Hippocampal formation (tissue), 2 donors: Measurements from ENCODE around the gene ETV4.

ENCODE experiments used
- DNase-seq, 2 donors: peaks; one replicate each; lab custom pipeline; 2025; lab: John Stamatoyannopoulos, UW

ETV4 gene

GRCh38 chr17:43572368-43572980 is 26.3 kb upstream of the ETV4 start:
- no peak for DNase-seq

GRCh38 chr17:43570518-43570928 is 24.4 kb upstream of the ETV4 start:
- no peak for DNase-seq

DNA sequence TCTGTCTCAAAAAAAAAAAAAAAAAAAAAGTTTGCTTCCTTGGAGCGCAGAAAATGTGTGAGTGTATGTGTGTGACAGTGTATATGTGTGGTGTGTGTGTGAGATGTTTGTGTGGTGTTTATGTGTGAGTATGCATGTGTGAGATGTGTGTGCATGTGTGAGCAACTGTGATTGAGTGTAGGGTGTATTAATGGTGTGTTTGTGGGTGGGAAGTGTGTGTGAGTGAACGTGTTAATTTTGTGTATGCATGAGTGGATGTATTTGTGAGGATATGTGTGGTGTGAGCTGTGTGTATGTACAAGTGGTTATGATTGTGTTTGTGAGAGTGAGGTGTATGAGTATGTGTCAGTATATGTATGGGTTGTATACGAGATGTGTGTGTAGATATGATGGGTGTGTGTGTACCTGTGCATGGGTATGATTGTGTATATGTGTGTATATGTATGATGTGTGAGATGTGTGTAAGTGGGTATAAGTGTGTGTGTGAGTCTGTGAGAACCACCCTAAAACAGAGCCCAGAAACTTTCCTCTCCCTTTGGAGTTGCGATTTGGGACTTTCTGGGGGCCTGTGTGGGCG is 22.5 kb upstream of the ETV4 start:
- no peak for DNase-seq

GRCh38 chr17:43563600-43564594 is 17.8 kb upstream of the ETV4 start:
- no peak for DNase-seq

- no peak for DNase-seq
Measured at GRCh38 chr17:43562679-43563599, 16.8 kb upstream of the ETV4 start.

DNA sequence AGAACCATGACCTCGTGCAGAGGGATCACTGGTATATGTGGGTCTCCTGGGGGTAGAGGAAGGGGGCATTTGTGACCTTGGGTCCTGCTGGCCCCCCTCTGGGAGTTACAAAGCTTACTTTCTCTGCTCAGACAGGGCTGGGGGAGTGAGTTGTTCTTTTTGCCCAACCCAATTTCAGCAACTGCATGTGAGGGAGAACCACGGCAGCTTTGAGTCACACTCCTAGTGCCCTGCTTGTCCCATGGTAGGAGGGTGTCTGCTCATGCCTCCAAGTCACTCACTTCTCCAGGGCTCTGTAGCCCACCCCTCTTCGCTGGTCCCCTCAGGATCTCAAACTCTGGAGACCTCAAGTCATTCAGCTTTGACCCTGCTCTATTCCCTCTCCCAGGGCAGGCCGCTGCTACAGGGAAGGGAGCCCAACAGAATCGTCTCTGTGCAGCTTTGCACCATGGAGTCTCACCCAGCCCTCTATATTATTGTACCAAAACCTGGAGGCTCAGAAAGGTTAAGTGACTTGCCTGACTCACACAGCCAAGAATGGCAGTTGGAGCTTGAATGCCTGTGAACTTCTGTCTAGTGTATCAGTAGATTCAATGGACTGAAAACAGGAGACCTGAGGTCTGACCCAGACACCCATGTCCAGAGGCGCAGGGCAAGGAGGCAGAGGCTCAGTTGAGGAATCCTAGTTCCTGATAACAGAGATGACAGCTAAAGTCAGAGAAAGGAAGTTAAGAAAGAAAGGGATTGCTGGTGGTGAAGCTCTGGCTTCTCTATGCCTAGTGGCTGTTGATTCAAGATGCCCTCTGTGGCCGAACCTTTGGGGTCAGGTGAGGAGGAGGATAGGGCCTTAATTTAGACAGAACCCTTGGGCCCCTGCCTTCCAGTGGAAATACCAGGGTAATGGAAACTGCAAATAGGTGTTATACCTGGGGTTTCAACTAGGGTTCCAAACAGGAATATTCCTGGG is 14.6 kb upstream of the ETV4 start:
- DNase-seq, result no peak

DNA sequence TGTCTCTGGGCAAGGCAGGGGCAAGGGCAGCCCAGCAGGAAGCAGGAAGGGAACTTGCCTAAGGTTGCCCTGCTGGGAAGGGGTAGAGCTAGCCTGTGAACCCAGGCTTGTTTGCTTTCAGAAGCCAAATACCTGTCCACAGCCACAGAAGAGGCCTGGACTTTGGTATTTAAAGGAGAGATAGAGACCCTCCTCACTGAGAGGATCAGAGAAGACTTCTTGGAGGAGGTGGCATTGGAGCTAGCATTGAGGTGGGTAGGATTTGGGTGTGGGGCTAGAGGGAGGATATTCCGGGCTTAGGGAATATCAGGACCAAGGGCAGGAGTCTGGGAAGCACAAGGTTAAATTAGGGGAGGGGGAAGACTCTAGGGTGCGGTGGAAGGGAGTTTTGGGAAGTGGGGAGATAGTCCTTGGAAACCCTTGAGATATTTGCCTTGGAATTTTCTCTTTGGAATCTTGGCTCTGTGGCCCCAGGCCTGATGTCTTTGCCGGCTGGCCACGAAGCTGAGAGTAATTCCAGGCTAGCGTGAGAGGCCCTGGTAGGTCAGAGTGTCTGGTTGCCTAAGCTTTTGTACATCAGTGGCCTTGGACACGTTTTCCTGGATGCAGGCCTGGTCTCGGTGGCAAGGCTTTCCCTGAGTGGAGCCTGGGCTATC is 13.1 kb upstream of the ETV4 start:
- DNase-seq, result no peak

DNA sequence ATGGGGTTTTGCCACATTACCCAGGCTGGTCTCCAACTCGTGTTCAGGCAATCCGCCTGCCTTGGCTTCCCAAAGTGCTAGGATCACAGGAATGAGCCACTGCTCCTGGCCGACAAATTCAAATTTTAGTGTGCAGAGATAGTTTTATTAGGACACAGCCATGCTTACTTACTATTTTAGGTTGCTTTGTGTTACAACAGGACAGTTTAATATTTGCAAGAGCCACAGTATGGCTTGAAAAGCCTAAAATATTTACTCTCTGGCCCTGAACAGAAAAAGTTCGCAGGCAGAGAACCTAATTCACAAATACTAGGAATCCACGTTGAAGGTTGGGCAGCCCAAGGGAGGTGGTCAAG is 12.6 kb upstream of the ETV4 start:
- no peak for DNase-seq

- DNase-seq, result no peak
Measured at GRCh38 chr17:43556292-43556691, 10.2 kb upstream of the ETV4 start.

- no peak for DNase-seq
Measured at GRCh38 chr17:43554857-43555256, 8.7 kb upstream of the ETV4 start.

DNA sequence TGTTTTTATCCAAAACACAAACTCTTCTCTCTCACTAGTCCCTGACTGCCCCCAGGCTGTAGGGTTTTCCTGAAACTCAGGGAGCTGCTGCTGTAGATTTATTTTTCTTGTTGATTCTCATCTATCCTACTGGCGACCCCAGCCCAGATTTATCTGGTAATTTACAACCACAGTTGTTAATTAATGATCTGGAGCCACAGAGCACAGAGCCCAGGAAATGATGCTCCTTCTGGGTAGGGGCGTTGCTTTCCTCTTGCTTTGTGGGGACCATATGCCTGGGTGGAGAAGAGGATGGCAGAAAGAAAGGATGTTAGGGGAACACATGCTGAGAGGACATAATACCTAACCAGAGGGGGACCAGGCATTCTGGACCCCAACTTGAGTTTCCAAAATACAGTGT is 7.4 kb upstream of the ETV4 start:
- DNase-seq, result no peak

DNA sequence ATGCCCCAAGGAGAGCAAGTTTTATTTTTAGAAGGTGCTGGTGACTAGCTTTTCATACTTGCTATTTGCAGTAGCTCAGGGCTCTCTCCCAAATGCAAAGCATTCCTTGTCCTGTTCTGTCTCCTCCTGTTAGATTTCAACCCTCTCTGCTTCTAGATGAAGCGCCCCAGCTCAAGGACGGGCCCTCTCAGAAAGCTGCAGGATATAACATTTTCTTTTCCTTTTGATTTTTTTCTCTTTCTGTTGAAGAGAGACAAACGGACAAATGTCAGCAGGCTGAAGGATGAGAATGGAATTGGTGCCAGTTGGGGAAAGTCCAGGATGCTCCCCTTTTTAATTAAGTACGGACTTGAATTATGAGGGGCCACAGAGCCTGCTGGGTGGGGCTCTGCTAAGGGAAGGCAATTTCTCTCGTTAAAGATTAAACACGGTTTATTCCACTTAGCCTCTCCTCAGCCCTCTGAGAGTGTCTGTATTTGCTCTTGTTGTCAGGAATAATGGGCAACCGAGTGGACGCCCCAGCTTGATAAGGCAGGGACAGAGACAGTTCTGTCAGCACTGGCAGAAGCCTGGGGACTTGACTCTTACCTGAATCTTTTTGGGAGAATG is 6.2 kb upstream of the ETV4 start:
- DNase-seq, result no peak

DNA sequence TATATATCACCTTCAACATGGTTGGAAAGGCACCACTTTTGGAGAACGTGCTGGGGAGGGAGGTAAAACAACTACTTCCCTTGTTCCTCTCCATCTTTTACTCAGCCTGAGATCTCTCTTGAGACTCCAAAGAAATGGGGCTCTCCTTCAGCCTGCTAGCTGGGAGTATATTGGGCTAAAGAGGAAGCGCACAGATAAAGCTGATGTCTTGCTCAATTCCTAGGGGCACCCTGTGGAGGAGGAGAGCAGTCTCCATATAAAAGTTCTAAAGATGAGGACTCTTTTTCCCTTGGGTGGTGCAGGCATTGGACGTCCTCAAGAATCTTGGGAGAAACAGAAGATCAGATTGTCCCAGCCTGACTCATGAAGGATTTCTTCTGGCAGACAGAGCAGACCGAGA is 4.6 kb upstream of the ETV4 start:
- no peak for DNase-seq

GRCh38 chr17:43549496-43549895 is 3.4 kb upstream of the ETV4 start:
- no peak for DNase-seq

DNA sequence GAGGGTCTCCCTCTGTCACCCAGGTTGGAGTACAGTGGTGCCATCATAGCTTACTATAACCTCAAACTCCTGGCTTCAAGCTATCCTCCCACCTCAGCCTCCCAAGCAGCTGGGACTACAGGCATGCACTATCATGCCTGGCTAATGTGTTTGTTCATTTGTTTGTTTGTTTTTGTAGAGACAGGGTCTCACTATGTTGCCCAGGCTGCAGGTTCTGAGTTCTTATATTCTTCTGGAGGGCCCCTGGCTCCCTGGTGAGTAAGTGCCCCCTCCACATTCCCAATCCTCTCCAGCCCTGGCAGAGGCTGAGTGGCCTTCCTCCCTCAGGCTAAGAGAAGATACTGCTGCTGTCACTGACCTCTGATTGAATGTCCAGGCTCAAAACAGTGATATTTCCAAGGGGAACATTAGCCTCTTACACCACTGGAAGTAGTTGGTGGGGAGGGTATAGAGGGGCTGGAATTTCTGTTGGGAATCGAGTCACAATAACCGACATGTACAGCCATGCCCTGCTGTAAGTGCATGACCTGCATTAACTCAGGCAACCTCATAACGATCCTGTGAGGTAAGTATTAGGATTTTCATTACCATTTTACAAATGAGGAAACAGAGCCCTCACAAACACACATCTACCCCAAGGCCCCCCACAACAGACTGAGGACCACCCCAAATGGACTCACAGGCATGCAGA is 2.7 kb upstream of the ETV4 start:
- DNase-seq, result no peak

- no peak for DNase-seq
Measured at GRCh38 chr17:43547659-43548256, 1.6 kb upstream of the ETV4 start.

DNA sequence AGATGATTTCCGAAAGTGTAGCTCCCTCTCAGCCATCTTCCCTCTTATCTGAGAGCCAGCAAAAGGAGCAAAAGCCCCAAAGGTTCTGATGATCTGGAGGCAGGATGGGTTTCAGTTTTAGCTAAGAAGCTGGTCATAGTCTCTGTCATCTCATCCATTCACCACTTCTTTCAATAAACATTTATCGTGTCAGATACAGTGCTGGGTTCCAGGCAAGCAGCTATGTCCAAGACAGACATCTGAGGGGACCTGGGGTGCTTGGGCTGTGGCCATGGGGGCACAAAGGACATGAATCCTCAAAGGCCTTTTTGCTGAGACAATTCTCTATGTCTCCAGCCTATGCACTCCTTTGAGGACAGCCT is 1.0 kb upstream of the ETV4 start:
- DNase-seq, result no peak

DNA sequence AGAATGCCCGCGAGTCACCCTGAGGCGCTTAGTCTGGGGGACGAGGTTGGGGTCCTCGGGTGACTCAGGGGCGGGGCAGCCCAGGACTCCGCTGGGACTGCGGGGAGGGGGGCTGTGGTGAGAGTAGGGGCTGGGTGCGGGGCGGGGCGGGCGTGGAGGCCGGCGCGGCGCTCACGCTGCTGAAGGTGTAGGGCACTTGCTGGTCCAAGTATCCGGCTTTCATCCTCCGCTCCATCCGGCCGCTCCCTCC is 832 bp downstream of the ETV4 start:
- DNase-seq, result no peak
